GM19372 (cell line): Measurements from ENCODE around the gene ARL2.
A peak's percentile ranks its signal among the peaks of the same experiment; 100 is the strongest.
"Not testable (repeated sequence)": the region's sequence is repeated elsewhere in the genome, so short reads cannot be mapped to it uniquely, and the experiment has no call there.

Experiments
- ATAC-seq: cut with Tn5 transposase; IDR thresholded peaks from one replicate; pipeline ENCODE4 v1.9.1; 2021; ENCODE audit warnings: mild to moderate bottlenecking, low read depth, moderate library complexity; ENCODE audit not compliant: unreplicated experiment

Gene ARL2

GRCh38 chr11:65013888-65014725 is at the start of gene ARL2:
Gene ARL2 (plus strand): TSS chr11:65014160. CDS start chr11:65014208, 48 bp downstream.
- ATAC-seq: peak; percentile 68

- ATAC-seq: no peak
Observed at GRCh38 chr11:64967375-64967774, 46.6 kb upstream of the ARL2 start.

GRCh38 chr11:64969209-64969608 is 44.8 kb upstream of the ARL2 start:
- no peak for ATAC-seq

- no peak for ATAC-seq
Observed at GRCh38 chr11:64970731-64971151, 43.2 kb upstream of the ARL2 start.

- no peak for ATAC-seq
Observed at GRCh38 chr11:64971421-64972233, 42.3 kb upstream of the ARL2 start, which contains the start of gene MAJIN. Gene MAJIN (minus strand): TSS chr11:64972108. CDS start chr11:64959405, 12,703 bp downstream.

- no peak for ATAC-seq
Observed at GRCh38 chr11:64974124-64974523, 39.8 kb upstream of the ARL2 start.

GRCh38 chr11:64976651-64977050 is 37.3 kb upstream of the ARL2 start:
- no peak for ATAC-seq

- not testable (repeated sequence) for ATAC-seq
Observed at GRCh38 chr11:64983339-64983738, 30.6 kb upstream of the ARL2 start.

GRCh38 chr11:64987998-64988854 is 25.7 kb upstream of the ARL2 start:
- ATAC-seq: no peak

- ATAC-seq: no peak
Observed at GRCh38 chr11:64989416-64989815, 24.5 kb upstream of the ARL2 start.

- ATAC-seq: no peak
Observed at GRCh38 chr11:64990222-64990923, 23.6 kb upstream of the ARL2 start.

GRCh38 chr11:64994318-64994717 is 19.6 kb upstream of the ARL2 start:
- ATAC-seq: no peak

GRCh38 chr11:64996327-64996709 is 17.6 kb upstream of the ARL2 start:
- no peak for ATAC-seq

GRCh38 chr11:64996710-64997380 is 17.1 kb upstream of the ARL2 start, which contains the start of gene BATF2:
Gene BATF2 (minus strand): TSS chr11:64996971. CDS start chr11:64996914, 57 bp downstream.
- ATAC-seq: no peak

- no peak for ATAC-seq
Observed at GRCh38 chr11:64998141-64998540, 15.8 kb upstream of the ARL2 start.

- no peak for ATAC-seq
Observed at GRCh38 chr11:64998690-64999431, 15.1 kb upstream of the ARL2 start.

GRCh38 chr11:64999478-64999877 is 14.5 kb upstream of the ARL2 start:
- ATAC-seq: no peak

- no peak for ATAC-seq
Observed at GRCh38 chr11:65002706-65003105, 11.3 kb upstream of the ARL2 start.

GRCh38 chr11:65003282-65003681 is 10.7 kb upstream of the ARL2 start:
- no peak for ATAC-seq
